Measurements from ENCODE around the gene FAM131C. TPM values are rescaled to one million over a fixed set of nuclear protein-coding genes. Genes with fewer than 3 reads are reported as not detected.

Gene FAM131C
- total and polyA plus RNA-seq, 10 of the 15 experiments (the other 5 are each of a cell fraction or from before 2014, with no cell fraction given) = 0.03 TPM; not detected in 9

DNA sequence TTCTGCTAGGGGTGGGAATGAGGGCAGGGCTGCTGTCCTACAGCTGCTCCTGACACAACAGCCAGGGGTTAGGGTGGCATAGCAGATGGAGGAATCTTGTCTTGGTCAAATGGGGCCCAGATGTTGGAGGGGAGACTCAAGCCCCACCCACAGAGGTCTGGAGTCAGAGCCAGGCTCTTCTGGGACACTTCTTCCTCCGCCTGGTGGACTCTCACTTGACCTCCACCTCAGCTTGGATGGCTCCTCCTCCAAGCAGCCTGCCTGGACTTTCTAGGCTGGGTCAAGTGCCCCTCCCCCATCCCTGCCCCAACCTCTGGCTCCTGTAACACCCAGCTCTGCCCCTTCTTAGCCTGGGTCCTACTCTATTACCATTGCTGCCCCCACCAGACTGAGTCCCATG, 47.0 kb upstream of the FAM131C start:
- CTCF ChIA-PET = interaction anchor here (0.7 to 1.3 kb wide), 4 partner anchors 38 to 119 kb away, joined by 3 read pairs; no protein-coding TSS in a partner anchor
- DNase-seq (ENCODE audit: low read depth, low spot score) = no peak

More for the DNA sequence above, 47.0 kb upstream of the FAM131C start:
- no peak overlapping the region for H3K9ac ChIP-seq (ENCODE audit: control insufficient read depth, insufficient read depth, low read length)
- no peaks in the 10 kb centered on the region for H4K20me1 ChIP-seq (ENCODE audit: control insufficient read depth, insufficient read depth)
- POLR2A ChIA-PET = no interaction called here
- H3K4me1 ChIP-seq (ENCODE audit: control insufficient read depth, insufficient read depth, low read length) = no peaks in the 10 kb centered on the region; the same call in 1 of the 2 replicates
- TF ChIP-seq NR2C1 (IDR thresholded peaks at IDR 0.05) (no peak), BRCA1 (IDR thresholded peaks at IDR 0.05; ENCODE audit: low read depth, low read length) (no peak), PBX3 (IDR thresholded peaks at IDR 0.05; ENCODE audit: insufficient replicate concordance, low read depth, low read length) (no peak), ETV6 (conservative IDR thresholded peaks at IDR 0.05 in 1 of 2, IDR thresholded peaks at IDR 0.05 in 1 of 2; ENCODE audit: borderline replicate concordance in 1 of 2, low read depth in 1 of 2) (no peak), FOXK2 (IDR thresholded peaks at IDR 0.05) (no peak), SIN3A (IDR thresholded peaks at IDR 0.05; ENCODE audit: low read depth, low read length) (no peak), IKZF2 (IDR thresholded peaks at IDR 0.05) (no peak), ZNF687 (IDR thresholded peaks at IDR 0.05) (no peak), TARDBP (IDR thresholded peaks at IDR 0.05; ENCODE audit: borderline replicate concordance) (no peak), TCF12 (IDR thresholded peaks at IDR 0.05; ENCODE audit: low read depth, low read length) (no peak)
- TF ChIP-seq, protein P1, sequence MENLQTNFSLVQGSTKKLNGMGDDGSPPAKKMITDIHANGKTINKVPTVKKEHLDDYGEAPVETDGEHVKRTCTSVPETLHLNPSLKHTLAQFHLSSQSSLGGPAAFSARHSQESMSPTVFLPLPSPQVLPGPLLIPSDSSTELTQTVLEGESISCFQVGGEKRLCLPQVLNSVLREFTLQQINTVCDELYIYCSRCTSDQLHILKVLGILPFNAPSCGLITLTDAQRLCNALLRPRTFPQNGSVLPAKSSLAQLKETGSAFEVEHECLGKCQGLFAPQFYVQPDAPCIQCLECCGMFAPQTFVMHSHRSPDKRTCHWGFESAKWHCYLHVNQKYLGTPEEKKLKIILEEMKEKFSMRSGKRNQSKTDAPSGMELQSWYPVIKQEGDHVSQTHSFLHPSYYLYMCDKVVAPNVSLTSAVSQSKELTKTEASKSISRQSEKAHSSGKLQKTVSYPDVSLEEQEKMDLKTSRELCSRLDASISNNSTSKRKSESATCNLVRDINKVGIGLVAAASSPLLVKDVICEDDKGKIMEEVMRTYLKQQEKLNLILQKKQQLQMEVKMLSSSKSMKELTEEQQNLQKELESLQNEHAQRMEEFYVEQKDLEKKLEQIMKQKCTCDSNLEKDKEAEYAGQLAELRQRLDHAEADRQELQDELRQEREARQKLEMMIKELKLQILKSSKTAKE (IDR thresholded peaks at IDR 0.05; ENCODE audit: low read depth, poor library complexity, severe bottlenecking) = no peak
- TF ChIP-seq, protein P2, sequence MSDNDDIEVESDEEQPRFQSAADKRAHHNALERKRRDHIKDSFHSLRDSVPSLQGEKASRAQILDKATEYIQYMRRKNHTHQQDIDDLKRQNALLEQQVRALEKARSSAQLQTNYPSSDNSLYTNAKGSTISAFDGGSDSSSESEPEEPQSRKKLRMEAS (IDR thresholded peaks at IDR 0.05; ENCODE audit: low read depth, low read length) = no peak
- TF ChIP-seq, protein P3, sequence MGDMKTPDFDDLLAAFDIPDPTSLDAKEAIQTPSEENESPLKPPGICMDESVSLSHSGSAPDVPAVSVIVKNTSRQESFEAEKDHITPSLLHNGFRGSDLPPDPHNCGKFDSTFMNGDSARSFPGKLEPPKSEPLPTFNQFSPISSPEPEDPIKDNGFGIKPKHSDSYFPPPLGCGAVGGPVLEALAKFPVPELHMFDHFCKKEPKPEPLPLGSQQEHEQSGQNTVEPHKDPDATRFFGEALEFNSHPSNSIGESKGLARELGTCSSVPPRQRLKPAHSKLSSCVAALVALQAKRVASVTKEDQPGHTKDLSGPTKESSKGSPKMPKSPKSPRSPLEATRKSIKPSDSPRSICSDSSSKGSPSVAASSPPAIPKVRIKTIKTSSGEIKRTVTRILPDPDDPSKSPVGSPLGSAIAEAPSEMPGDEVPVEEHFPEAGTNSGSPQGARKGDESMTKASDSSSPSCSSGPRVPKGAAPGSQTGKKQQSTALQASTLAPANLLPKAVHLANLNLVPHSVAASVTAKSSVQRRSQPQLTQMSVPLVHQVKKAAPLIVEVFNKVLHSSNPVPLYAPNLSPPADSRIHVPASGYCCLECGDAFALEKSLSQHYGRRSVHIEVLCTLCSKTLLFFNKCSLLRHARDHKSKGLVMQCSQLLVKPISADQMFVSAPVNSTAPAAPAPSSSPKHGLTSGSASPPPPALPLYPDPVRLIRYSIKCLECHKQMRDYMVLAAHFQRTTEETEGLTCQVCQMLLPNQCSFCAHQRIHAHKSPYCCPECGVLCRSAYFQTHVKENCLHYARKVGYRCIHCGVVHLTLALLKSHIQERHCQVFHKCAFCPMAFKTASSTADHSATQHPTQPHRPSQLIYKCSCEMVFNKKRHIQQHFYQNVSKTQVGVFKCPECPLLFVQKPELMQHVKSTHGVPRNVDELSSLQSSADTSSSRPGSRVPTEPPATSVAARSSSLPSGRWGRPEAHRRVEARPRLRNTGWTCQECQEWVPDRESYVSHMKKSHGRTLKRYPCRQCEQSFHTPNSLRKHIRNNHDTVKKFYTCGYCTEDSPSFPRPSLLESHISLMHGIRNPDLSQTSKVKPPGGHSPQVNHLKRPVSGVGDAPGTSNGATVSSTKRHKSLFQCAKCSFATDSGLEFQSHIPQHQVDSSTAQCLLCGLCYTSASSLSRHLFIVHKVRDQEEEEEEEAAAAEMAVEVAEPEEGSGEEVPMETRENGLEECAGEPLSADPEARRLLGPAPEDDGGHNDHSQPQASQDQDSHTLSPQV (IDR thresholded peaks at IDR 0.05) = no peak
- WGBS (ENCODE audit: insufficient coverage, insufficient replicate concordance, low lambda C conversion rate, missing lambda C conversion rate) = 0% methylated on average over 1 of the region's 1 CpG
- H3K27me3 ChIP-seq (replicated peaks in 1 of 2; ENCODE audit: control insufficient read depth in 2 of 2, insufficient read depth in 2 of 2, low read length in 1 of 2) = no peaks in the 10 kb centered on the region; a peak in 1 of 4 replicates
- in situ Hi-C loops (cut with MboI) (no loop called here), intact Hi-C loops (cut with micrococcal nuclease; ENCODE audit: unreplicated experiment) (no loop called here)
- H3K79me2 ChIP-seq (ENCODE audit: control insufficient read depth, insufficient read depth, low read length) = no peaks in the 10 kb centered on the region
- RAD21 ChIA-PET (ENCODE audit: unreplicated experiment) = no interaction called here
- SMC1A ChIA-PET (ENCODE audit: uncharacterized antibody, unreplicated experiment) = no interaction called here
- no peaks in the 10 kb centered on the region for H3K36me3 ChIP-seq (ENCODE audit: control insufficient read depth in 2 of 2, insufficient read depth in 2 of 2, low read length in 1 of 2)
- H3K4me3 ChIP-seq = no peak overlapping the region
- BruUV-seq (replicated peaks) = no TSS peak
- H3K27ac ChIP-seq (ENCODE audit: control insufficient read depth, insufficient read depth) = no peak overlapping the region
- H3K9me3 ChIP-seq (replicated peaks; ENCODE audit: control insufficient read depth, insufficient read depth, low read length) = no peaks in the 10 kb centered on the region
- ATAC-seq (no peak), FAIRE-seq (no peak)
- no peak overlapping the region for H2AFZ ChIP-seq (ENCODE audit: control insufficient read depth, low read depth, low read length)
- H3K4me2 ChIP-seq (ENCODE audit: control insufficient read depth, insufficient read depth) = no peak overlapping the region

Measured in GM12878 (cell line).